Pancreas (tissue), 10 donors: ENCODE measurements around the gene EGFR. TPM values are rescaled to one million over a fixed set of nuclear protein-coding genes. Genes with fewer than 3 reads are reported as not detected.
"Not testable (repeated sequence)": the region's sequence is repeated elsewhere in the genome, so short reads cannot be mapped to it uniquely, and the experiment has no call there.

Source experiments
- ATAC-seq, 4 donors: fragments of 200-7000 bp; cut with Tn5 transposase; one replicate each; pipeline versions ENCODE4 v1.8.0 to v1.9.1; 2020; ENCODE audit warnings: mild to moderate bottlenecking in 4 of 4, moderate library complexity in 4 of 4
- DNase-seq, 6 donors: peaks; one replicate each; pipeline ENCODE4 v3.0.0-alpha.2; 2020
- FAIRE-seq: peaks from 2 replicates; lab custom pipeline; 2012; peaks lifted over from hg19 to GRCh38; lab: Jason Lieb, UNC
- H3K27ac ChIP-seq, 4 donors: fragments of 200-600 bp; sonication (generic); 1 replicate in 3 of 4; 2 replicates in 1 of 4; pipeline versions ENCODE4 v1.5.0 to v1.8.0; 2020
- H3K27me3 ChIP-seq, 4 donors: fragments of 200-600 bp; one replicate each; pipeline ENCODE4 v1.8.0; 2021
- H3K36me3 ChIP-seq, 3 donors: fragments of 200-600 bp; sonication (generic) in 1 of 3; one replicate each; pipeline versions ENCODE4 v1.5.0 to v1.8.0; 2020 to 2021
- H3K4me1 ChIP-seq, 3 donors: fragments of 200-600 bp; one replicate each; pipeline ENCODE4 v1.8.0; 2021
- H3K4me3 ChIP-seq, 4 donors: fragments of 200-600 bp; sonication (generic) in 2 of 4; one replicate each; pipeline versions ENCODE4 v1.5.0 to v1.8.0; 2020 to 2021
- H3K9me3 ChIP-seq, 4 donors: fragments of 200-600 bp; one replicate each; pipeline ENCODE4 v1.8.0; 2021
- WGBS, 2 donors: extraction: QIAGEN DNeasy Blood & Tissue Kit; methylation state at CpG; one replicate each; pipeline ENCODE4 v1.1.7; 2013; 5-methylcytosine and 5-hydroxymethylcytosine counted together
- intact Hi-C, 3 donors: fragments of 100-400 bp; cut with DNase I; formaldehyde crosslinking; loops; one replicate each; pipeline versions ENCODE4 v1.11.1 to v1.14.2; 2022
- polyA plus RNA-seq, 2 donors: library from polyadenylated mRNA; stranded (reverse); fragments of 200-250 nt; gene quantifications; one replicate each; pipeline ENCODE4 v1.2.3, GENCODE V29; 2013
- total RNA-seq, 6 donors: library from RNA; stranded (reverse); fragmentation: NEBNext Ultra II Directional in 4 of 6; extraction: Animal tissue kit (Norgen Biotek cat#: 25700) in 4 of 6; gene quantifications; one replicate each; pipeline versions ENCODE4 v1.2.1 to v1.2.4, GENCODE V29; 2021 to 2023
- TF ChIP-seq, protein P1 (sequence below), 4 donors: fragments of 200-600 bp; sonication (generic) in 3 of 4; IDR thresholded peaks; one replicate each; pipeline versions ENCODE4 v1.5.0 to v1.8.0; 2021; ENCODE audit warnings: antibody characterized with exemption in 4 of 4
- donor health status: healthy with polysubstance abuse.
- donor health status: DM: no; HTN: no; CAD: no; lungs with moderate emphysema.
- donor health status: DM: no; HTN: no; CAD: no.
- donor health status: control.
- donor health status: control.
- donor health status: Bipolar disorder and iron deficiency.
- donor health status: DM: yes; HTN: yes; CAD: no.
- donor health status: DM: no; HTN: no; CAD: no.
- donor health status: DM: no; HTN: no; CAD: no.
- donor health status: DM: yes; HTN: yes; CAD: no.

Gene EGFR
- total and polyA plus RNA-seq, 8 donors, result 5.5 to 38.8 (median 30.3) TPM

DNA sequence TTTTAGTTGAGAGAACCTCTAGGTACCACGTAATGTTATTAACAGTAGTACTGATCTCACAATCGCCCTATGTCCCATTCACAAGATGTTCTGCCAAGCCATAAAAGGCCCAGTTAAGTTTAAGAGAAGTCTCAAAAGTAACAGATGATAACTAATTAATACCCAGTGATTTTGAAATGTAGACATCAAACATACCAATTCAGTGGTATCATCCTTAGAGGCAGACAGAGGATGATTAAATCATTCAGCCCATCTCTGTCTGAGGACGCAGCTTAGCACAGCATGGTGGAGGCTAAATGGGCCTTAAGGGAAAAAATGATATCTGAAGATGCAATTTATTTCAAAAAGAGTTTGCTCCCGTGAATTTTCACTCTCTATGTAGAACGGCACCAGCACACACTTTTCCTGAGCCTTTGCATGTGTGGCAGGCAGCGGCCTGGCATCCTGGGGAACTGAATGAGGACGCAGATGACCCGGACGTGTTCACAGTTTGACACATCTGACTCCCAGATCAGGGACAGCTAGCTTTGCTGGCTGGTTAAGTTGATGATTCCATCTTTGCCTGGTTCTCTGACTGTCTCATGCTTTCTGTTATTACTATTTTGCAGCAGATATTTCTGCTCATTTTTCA lies 13.4 kb downstream of the EGFR start:
- H3K27ac ChIP-seq, result peak overlapping the region in 2 of 4 donors; percentile 68 to 70
- no peak for FAIRE-seq
- TF ChIP-seq, protein P1, sequence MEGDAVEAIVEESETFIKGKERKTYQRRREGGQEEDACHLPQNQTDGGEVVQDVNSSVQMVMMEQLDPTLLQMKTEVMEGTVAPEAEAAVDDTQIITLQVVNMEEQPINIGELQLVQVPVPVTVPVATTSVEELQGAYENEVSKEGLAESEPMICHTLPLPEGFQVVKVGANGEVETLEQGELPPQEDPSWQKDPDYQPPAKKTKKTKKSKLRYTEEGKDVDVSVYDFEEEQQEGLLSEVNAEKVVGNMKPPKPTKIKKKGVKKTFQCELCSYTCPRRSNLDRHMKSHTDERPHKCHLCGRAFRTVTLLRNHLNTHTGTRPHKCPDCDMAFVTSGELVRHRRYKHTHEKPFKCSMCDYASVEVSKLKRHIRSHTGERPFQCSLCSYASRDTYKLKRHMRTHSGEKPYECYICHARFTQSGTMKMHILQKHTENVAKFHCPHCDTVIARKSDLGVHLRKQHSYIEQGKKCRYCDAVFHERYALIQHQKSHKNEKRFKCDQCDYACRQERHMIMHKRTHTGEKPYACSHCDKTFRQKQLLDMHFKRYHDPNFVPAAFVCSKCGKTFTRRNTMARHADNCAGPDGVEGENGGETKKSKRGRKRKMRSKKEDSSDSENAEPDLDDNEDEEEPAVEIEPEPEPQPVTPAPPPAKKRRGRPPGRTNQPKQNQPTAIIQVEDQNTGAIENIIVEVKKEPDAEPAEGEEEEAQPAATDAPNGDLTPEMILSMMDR (IDR thresholded peaks at IDR 0.05), result no peak
- 92 to 93% methylated on average over 9 of the region's 9 CpGs for WGBS, 2 donors
- H3K4me1 ChIP-seq, result peaks cover 30 to 56% (median 49%) of the 10 kb centered on the region in 3 donors
- no peak for DNase-seq
- no peak overlapping the region for H3K4me3 ChIP-seq
- H3K36me3 ChIP-seq, result no peaks in the 10 kb centered on the region
- H3K9me3 ChIP-seq, result no peaks in the 10 kb centered on the region
- ATAC-seq, result no peak
- H3K27me3 ChIP-seq, result no peaks in the 10 kb centered on the region
- intact Hi-C loops, result no loop called here

DNA sequence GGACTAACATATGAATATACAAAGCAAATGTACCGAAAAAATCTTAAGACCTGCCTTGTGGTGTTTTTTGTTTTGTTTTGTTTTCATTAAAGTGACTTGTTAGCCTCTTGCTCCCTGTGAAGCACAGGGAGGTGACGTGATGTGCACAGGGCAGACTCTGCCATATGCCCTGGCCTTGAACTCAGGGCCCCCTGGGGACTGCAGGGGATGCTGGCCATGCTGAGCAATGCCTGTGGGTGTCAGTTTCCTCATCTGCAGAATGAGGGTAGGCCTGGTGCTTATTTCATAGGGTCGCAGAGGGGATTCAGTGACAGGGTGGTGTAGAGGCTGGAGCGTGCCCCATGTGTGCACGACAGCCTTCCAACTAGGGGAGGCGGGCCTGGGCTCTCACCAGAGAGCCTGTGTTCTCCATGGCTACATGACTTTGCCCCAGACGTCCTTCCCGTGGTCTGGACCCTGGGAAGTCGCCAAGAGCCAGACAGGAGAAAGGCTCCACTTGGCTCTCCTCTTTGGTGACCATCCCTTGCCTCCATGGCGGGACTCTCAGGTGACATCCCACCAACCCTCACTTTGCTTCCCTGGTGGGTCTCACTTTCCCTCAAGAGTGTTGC lies 14.5 kb downstream of the EGFR start:
- WGBS, 2 donors, result 87 to 89% methylated on average over 9 to 10 of the region's 10 CpGs
- H3K9me3 ChIP-seq, result no peaks in the 10 kb centered on the region
- H3K27me3 ChIP-seq, result no peaks in the 10 kb centered on the region
- intact Hi-C loops, result no loop called here
- ATAC-seq (no peak), FAIRE-seq (no peak), DNase-seq (peak in 1 of 6 donors; percentile 52)
- H3K27ac ChIP-seq, result no peak overlapping the region
- peaks cover 26 to 49% (median 44%) of the 10 kb centered on the region in 3 donors for H3K4me1 ChIP-seq
- no peak overlapping the region for H3K4me3 ChIP-seq
- no peaks in the 10 kb centered on the region for H3K36me3 ChIP-seq
- TF ChIP-seq, protein P1 (IDR thresholded peaks at IDR 0.05), result no peak

DNA sequence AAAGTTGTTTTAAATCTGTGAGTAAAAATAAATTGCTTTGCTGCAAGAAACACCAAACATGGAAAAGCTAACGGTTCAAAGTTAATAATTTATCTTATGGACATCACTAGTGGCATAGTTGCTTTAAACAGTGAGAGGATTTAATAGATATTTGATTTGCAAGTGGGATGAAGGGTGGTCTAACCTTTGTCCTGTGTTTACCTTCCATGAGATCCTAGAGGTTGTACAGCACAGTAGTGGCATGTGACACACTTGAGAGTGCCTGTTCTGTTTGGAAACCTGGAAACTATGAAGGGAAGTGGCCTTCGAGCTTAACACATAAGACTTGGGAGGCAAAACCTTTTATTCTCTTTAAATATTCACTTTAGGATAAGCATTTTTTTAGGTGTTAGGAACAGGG lies 16.0 kb downstream of the EGFR start:
- DNase-seq (no peak), FAIRE-seq (no peak), ATAC-seq (no peak)
- H3K4me1 ChIP-seq, result peaks cover 26 to 37% (median 35%) of the 10 kb centered on the region in 3 donors
- H3K36me3 ChIP-seq, result no peaks in the 10 kb centered on the region
- H3K27ac ChIP-seq, result no peak overlapping the region
- no peak overlapping the region for H3K4me3 ChIP-seq
- no peaks in the 10 kb centered on the region for H3K27me3 ChIP-seq
- intact Hi-C loops, result no loop called here
- WGBS, 2 donors, result 13 to 14% methylated on average over 2 of the region's 2 CpGs
- TF ChIP-seq, protein P1 (IDR thresholded peaks at IDR 0.05), result no peak
- H3K9me3 ChIP-seq, result no peaks in the 10 kb centered on the region

DNA sequence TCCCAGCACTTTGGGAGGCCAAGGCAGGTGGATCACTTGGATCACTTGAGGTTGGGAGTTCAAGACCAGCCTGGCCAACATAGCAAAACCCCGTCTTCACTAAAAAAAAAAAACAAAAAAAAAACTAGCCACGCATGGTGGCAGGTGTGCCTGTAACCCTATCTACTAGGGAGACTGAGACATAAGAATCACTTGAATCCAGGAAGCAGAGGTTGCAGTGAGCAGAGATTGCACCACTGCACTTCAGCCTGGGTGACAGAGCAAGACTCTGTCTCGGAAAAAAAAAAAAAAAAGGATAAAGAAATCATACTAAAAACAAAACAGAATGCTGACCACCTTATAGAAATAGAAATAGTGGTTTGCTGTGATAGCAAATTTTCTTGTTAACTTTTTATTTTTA lies 16.6 kb downstream of the EGFR start:
- H3K27ac ChIP-seq, DNase-seq, H3K9me3 ChIP-seq, H3K36me3 ChIP-seq, H3K27me3 ChIP-seq, intact Hi-C loops, H3K4me3 ChIP-seq, FAIRE-seq, ATAC-seq: not testable (repeated sequence)
- 86 to 88% methylated on average over 3 of the region's 3 CpGs for WGBS, 2 donors
- peaks cover 21 to 32% (median 28%) of the 10 kb centered on the region in 3 donors for H3K4me1 ChIP-seq

DNA sequence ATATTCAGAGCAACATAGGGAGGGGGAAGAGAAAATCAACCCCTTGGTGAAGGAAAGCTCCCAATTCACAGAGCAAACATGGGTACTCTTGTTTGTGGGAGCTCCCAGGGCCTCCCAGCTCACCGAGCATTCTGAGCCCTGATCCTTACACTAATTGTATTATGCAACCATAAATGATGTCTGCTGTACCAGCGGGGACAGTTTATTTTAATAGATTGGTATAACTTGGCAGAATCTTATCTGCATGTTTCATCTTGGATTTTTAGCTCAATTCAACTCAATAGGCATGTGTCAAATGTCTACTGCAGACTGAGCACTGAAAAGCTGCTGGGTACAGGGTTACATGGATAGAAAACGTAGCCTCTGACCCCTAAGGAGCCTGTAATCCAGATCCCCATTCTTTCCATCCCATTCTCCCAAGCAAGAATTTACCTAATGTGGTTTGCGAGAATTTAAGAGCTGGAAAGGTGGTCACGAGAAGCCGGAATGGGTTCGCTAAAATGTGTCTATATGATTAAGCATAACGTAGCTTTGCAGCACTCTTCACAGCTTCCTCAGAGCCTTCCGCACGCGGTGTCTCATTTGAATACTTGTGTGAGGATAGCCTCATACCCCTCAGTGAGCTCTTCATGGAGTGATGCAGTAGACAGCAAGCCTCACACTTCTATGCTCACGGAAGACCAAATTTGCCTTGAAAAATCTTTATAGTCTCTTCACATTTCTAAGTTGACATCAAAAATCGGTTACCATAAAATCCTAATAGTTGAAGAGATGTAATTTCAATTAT lies 18.3 kb downstream of the EGFR start:
- Histone ChIP-seq H3K36me3 (no peaks in the 10 kb centered on the region), H3K9me3 (no peaks in the 10 kb centered on the region), H3K27me3 (no peaks in the 10 kb centered on the region), H3K27ac (no peak overlapping the region), H3K4me3 (no peak overlapping the region), H3K4me1 (peaks cover 9 to 16% (median 13%) of the 10 kb centered on the region in 3 donors)
- no peak for FAIRE-seq
- ATAC-seq, result no peak
- DNase-seq, result no peak
- TF ChIP-seq, protein P1 (IDR thresholded peaks at IDR 0.05), result no peak
- intact Hi-C loops, result no loop called here
- 85 to 88% methylated on average over 13 of the region's 13 CpGs for WGBS, 2 donors
